SH-SY5Y (cell line): Measurements from ENCODE around the gene ACTG2.

ENCODE experiments used
- GATA2 ChIP-seq: IDR thresholded peaks from 2 replicates; pipeline ENCODE4 v1.6.1; 2011; ENCODE audit warnings: mild to moderate bottlenecking, low read depth, low read length
- GATA3 ChIP-seq: IDR thresholded peaks from 2 replicates; pipeline ENCODE4 v1.6.1; 2011; ENCODE audit warnings: low read depth, mild to moderate bottlenecking, low read length, moderate library complexity

Gene ACTG2

DNA sequence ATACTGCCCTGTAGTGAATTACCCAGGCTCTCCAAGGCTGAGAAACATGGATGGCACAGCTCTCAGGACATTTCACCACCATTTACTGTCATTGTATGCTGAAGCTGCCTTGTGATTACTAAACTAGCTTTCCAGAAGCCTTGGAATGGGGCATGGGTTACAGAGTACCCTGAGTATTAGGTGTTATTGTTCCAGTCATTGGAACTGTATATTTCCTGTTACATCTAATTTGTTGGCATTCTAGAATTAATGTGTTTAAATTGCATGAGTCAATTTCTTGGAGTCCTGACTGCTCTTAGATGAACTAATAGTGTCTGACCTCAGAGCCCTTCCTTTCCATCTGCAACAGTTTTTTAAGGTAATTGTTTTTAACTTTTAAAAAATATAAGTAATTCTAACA, 42.8 kb downstream of the ACTG2 start:
- TF ChIP-seq GATA2 (no peak), GATA3 (no peak)

DNA sequence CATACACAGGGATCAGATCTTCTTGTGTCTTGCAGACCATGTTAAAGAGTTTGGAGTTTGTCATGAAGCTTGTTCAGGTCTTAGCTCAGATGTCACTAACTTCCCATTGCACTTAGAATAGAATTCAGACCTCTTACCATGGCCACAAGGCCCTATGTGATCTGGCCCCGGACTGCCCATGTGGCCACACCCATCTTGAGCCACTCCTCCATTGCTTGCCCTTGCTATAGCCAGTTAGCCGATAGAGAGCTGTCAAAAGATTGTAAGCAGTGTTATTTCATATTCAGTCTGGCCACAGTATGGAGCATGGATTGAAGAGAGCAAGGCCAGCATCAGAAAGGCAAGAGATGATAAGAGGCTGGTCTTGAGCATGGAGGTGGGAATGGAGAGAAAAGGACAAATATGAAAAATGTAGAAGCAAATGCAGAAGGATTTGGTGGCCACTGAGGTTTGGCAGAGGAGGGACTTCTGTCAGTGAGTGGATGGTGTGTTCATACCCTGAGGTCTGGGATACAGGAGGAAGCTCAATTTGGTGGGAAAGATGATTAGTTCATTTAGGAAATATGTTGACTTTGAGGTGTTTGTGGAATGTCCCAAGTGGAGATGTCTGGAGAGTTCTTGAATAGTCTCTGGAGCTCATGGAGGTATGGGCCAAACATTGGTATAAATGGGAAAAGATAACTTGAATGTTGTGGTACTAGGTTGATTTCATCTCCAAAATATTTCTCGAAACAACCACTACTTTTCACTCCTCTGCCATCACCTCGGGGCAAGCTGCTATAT, 44.5 kb downstream of the ACTG2 start:
- TF ChIP-seq GATA3 = no peak
- TF ChIP-seq GATA2 = no peak

DNA sequence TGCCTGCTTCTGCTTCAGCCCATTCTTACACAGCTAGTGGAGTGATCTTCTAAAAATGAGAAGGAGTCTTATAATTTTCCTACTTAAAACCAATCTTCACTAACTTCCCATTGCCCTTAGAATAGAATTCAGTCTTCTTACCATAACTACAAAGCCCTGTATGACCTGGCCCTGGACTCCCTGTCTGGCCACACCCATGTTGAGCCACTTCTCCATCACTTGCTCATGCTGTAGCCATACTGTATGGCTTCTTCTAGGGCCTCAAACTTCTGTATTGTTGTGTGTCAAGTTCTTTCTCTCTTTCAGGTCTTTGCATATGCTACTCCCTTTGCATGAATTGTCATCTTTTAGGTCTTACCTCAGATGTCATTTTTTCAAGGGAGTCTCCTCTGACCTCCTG, 45.1 kb downstream of the ACTG2 start:
- TF ChIP-seq GATA2 = no peak
- no peak for TF ChIP-seq GATA3

DNA sequence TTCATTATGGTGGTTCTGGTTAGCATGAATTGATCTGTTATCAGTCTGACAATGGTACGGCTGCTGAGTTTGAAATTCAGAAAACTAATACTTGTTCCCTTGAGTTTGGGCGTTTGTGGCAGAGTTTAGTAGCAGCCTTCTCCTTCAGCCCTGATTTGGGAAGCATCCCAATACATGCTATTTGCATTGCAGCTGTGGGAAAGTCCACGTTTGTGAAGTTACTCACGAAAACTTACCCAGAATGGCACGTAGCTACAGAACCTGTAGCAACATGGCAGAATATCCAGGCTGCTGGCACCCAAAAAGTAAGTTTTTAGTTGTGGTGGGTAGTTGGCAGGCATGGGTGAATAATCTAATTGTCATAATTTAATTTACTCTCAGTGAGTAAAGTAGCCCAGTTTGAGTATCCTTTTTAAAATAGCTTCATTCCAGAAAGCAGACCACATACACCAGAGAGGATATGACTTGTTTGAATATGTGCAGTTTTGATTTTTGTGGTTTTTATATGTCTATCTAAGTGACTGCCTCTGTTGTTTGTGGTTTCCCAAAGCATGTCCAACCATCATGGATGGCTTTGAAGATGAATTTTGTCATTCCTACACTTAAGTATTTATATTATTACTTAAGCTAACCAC, 46.0 kb downstream of the ACTG2 start:
- TF ChIP-seq GATA3 (no peak), GATA2 (no peak)

DNA sequence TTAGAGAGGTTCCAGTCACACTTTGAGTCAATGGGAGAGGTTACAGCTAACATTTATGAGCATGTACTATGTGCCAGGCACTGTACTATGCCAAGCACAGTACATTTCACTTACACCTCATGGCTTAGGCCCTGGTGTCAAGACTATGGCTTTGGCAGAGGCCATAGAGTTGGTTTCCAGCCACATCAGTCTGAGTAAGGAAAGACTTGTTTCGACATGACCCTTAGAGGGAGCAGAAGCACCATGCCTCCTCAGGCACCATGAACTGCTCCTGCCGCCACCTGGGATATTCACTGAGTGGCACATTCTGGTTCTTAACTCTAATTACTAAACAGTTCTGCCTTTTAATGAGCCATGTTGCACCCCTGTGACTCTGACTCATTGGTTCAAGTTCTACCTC, 46.6 kb downstream of the ACTG2 start:
- TF ChIP-seq GATA2 (no peak), GATA3 (no peak)

DNA sequence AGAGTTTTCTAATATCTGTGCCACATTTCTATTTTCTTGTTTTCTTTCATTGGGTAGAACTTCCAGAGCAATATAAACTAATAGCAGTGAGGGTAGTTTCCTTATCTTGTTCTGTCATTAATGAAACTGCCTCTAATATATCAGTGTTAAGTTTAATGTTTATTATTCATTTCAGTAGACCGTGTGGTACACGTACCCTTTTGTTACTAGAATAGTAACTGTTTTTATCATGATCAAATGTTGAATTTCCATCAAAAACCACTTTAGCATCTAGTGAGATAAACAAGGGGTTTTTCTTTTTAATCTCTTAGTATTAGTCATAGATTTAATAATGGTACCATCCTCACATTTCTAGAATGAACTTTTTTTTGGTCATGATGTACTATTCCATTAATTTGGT, 49.9 kb downstream of the ACTG2 start:
- TF ChIP-seq GATA3 (no peak), GATA2 (no peak)

DNA sequence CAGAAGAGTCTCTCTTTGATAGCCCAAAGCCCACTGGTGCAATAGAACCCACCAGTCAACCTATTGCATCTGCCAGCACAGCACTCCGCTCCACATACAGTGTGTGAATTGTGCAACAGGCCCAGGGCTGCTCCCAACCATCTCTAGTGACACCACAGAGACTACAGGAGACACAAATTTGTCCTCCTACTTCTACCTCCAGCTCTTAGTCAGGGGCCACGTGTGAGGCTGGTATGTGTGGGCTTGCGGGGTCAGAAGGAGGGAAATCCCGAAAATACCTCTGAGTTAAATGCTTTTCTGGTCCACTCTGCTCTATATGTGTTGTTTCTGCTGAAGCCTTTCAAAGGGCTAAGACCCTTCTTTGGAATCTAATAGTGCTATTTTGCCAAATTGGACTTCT, 51.9 kb downstream of the ACTG2 start:
- no peak for TF ChIP-seq GATA2
- TF ChIP-seq GATA3 = no peak

DNA sequence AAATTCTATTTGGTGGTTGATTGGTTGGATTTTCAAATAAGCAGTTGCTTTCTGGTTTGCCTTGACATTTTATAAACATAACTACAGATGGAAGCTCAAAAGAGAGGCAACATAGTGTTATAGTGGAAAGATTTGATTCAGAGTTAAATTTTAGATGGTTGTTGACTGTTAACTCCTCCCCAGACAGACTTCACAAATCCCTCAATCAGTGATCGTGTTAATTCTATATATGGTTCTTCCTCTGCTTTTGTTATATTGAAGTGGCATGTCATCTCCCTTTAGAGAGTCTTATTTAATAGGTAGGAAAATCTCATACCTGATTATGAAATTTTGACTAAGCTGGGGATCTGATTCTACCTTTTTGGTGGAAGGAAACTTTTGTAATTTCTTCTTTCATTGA, 53.4 kb downstream of the ACTG2 start:
- no peak for TF ChIP-seq GATA3

DNA sequence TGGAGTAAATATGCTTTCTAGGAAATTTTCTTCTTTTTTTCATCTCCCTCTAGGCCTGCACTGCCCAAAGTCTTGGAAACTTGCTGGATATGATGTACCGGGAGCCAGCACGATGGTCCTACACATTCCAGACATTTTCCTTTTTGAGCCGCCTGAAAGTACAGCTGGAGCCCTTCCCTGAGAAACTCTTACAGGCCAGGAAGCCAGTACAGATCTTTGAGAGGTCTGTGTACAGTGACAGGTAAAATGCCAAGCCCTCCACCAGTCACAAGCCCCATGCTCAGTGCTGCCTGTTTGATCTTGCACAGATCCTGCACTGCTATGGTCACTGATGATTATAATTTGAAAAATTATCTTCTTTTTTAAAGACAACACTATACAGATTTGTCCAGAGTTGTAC, 53.9 kb downstream of the ACTG2 start:
- no peak for TF ChIP-seq GATA2

DNA sequence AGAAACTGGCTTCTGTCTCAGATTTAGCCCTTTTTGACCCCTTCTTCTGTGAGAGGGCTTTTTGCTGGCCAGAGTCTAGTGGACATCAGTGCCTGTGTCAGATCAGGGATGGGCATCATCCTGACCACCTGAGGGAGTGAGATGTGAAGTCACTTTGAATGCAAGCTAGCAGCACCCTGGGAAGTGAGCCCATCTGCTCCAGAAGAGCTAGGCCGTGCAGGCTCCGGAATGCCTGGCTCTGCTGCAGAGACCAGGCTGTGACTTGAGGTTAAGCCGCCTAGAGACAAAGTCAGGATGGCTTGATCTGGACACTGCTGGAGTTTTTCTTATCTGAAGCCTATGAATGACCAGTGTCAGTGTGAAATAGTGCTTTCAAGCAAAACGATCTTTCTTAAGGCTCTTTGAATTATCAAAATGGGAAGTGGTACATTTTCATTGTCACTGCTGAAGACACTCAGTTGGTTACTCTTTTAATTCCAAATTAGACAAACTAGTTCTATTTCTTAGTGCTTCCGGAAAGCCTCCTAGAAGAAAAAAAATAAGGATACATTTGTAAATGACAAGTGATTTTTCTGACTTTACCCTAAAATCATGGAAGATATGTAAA, 54.7 kb downstream of the ACTG2 start:
- TF ChIP-seq GATA2 (no peak), GATA3 (no peak)

DNA sequence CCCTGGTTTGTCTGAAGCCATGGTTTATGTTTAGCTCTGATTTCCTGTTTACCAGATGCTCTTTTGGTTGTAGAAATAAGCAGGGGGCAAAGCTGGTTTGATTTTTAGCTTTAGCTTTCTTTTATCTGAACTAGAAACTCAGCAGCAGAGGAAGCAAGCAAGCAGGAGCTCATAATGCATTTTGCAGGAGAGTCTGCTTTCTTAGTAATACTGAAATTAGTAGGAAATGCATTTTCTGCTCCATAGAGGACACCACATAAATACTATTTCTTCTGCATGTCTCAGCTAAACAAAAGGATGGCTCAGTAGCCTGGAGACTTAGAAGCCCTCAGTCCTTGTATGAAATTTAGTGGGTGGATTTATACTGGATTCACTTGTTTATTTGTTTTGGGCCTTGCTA, 57.0 kb downstream of the ACTG2 start:
- no peak for TF ChIP-seq GATA2
- no peak for TF ChIP-seq GATA3

DNA sequence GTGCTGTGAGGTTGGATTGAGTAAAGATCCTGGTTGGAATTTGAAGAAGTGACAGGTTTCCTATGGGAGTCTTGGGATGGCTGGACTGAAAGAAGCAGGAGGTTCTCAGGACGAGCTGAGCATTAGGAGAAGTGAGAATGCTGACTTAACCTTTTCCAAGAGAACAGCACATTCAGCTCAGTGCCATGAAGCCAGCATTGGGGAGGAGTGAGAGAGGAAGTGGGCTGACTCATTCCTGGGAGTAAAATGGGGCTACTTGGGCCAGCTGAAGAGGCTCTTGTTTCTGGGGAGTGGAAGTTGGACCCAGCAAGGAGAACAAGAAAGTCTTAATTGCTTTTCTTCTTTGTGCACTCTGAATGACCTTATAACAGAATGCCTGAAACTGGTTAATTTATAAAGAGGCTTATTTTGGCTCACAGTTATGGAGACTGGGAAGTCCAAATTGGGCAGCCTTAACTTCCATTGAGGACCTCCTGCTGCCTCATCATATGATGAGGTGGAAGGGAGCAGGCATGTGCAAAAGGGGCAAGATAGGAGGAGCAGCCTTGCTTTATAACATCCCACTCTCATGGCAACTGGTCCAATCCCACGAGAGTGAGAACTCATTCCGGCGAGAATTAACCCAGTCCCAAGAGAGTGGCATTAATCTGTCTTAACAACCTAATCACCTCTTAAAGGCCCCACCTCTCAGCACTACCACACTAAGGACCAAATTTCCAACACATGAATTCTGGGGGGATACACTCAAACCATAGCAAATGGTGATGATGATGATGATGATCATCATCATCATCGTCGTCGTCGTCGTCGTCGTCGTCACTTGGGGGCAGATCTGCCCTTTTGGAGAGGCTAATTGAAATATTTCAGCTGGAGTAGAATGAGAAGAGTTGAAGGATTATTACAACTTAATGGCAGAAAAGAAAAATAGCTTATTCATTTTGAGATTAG, 60.0 kb downstream of the ACTG2 start:
- TF ChIP-seq GATA2 (no peak), GATA3 (no peak)

DNA sequence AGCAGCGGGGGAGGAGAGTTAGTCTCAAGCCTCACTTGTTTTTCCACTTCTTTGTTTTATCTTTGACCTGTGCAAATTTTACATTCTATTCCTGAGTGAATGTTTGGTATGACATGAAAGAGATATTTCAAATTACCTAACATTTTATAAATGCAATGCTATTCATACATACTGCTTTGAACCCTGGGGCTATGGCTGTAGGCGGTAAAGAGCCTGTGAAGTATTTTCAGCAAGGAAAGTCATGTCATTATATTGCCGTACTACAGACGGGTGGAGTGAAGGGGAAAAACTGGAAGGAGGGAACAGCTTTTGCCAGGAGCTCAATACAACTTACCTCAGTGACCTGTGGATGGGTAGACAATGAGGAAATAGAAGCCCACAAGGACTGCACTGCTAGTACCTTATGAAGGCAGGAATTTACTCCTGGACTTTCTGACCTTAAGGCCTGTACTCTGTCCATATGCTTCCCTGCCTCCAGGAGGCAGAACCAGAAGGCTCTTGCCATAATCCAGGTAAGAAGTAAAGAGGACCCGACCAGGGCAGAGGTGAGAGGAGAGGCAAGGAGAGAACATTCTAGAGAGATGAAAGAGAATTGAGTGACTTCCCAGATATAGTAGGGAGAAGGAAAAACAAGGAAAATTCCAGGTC, 63.5 kb downstream of the ACTG2 start:
- TF ChIP-seq GATA3 = no peak
- TF ChIP-seq GATA2 = no peak

DNA sequence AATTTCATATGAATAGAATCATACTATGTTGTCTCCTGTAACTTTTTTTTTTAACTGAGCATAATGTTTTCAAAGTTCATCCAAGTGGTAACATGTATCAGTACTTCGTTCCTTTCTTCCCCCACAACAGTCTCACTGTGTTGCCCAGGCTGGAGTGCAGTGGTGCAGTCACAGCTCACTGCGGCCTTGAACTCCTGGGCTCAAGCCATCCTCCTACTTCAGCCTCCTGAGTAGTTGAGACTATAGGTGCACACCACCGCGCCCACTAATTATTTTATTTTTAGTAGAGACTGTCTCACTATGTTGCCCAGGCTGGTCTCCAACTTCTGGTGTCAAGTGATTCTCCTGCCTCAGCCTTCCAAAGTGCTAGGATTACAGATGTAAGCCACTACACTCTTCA, 68.5 kb downstream of the ACTG2 start:
- TF ChIP-seq GATA2 (no peak), GATA3 (no peak)
